ENCODE data around the gene ZFR2. TPM values are rescaled to one million over a fixed set of nuclear protein-coding genes. Genes with fewer than 3 reads are reported as not detected.

The ZFR2 gene
- total RNA-seq, result 1 to 10 TPM in 4 of 5 experiments, under 1 TPM in 1; 0.22 to 3.8 (median 1.4) TPM
- 1 to 10 TPM; 3.4 to 5.5 TPM for polyA plus RNA-seq
- total RNA-seq, result 1.7 reads per million, percentile 7 among the genes with 10 or more reads in this experiment

DNA sequence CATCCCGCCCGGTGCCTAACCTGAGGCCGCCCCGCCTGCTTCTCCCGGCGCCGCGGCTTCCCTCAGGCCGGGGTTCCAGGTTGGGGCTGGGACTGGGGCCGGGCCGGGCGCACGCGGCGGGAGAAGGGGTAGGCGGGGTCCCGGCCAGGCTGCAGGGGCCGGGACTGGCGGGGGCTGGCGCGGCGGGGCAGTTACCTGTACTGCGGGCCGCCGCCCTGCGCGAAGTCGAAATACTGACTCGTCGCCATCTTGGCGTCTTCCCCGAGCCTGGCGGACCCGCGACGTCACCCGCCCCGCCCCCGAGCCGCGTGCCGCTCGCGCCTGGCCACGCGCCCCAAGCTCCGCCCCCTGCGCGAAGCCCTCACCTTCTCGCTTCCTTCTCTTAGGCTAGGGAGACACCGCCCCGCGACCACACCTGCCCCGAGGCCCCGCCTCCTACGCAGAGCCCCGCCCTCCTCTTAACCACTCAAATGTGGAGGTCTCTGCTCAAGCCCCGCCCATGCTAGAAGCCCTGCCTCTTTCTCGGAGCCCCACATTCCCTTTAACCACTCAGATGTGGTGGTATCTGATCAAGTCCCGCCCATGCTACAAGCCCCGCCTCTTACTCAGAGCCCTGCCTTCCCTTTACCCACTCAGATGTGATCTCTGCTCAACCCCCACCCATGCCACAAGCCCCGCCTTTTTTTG, at the start of gene ZFR2:
Gene ZFR2 (minus strand): TSS at position 269 of the 687 bp plus-strand sequence. CDS start 21 bp downstream, at position 248.
- ChIA-PET CTCF (no interaction called here), POLR2A (no interaction called here)
- intact Hi-C loops (cut with micrococcal nuclease), result no loop called here
- Mint-ChIP-seq H3K9me3 (peaks cover 0 to 16% (median 5%) of the 10 kb centered on the region in 11 donors), H3K4me1 (peaks cover 3 to 17% (median 14%) of the 10 kb centered on the region in 7 donors), H3K27me3 (peaks cover 32 to 59% (median 39%) of the 10 kb centered on the region in 5 donors), H3K27ac (peak within 1 kb of the TSS in 2 of 9 donors; percentile 37 to 41), H3K4me3 (peak within 1 kb of the TSS; percentile 9 to 84 (median 57)), H3K36me3 (peaks cover 0 to 7% (median 0%) of the 10 kb centered on the region in 5 donors)
- ATAC-seq (no peak), DNase-seq (peak in 6 of 9 donors; percentile 18 to 30 (median 26))
- Histone ChIP-seq H3K27me3 (ENCODE audit: control insufficient read depth in 2 of 2, insufficient read depth in 2 of 2, low read length in 2 of 2) (peaks cover 0 to 7% of the 10 kb centered on the region in 2 donors), H3K4me1 (ENCODE audit: control insufficient read depth in 2 of 2, insufficient read depth in 2 of 2, low read length in 2 of 2) (peaks cover 0 to 6% of the 10 kb centered on the region in 2 donors), H3K27ac (ENCODE audit: low read depth, low read length) (no peak within 1 kb of the TSS), H3K9me3 (ENCODE audit: control insufficient read depth in 2 of 3, low read length in 3 of 3) (peaks cover 0 to 5% (median 0%) of the 10 kb centered on the region in 3 experiments), H3K4me3 (ENCODE audit: low read length) (no peak within 1 kb of the TSS), H3K36me3 (ENCODE audit: control insufficient read depth in 2 of 3, insufficient read depth in 3 of 3, low read length in 3 of 3) (no peaks in the 10 kb centered on the region)

DNA sequence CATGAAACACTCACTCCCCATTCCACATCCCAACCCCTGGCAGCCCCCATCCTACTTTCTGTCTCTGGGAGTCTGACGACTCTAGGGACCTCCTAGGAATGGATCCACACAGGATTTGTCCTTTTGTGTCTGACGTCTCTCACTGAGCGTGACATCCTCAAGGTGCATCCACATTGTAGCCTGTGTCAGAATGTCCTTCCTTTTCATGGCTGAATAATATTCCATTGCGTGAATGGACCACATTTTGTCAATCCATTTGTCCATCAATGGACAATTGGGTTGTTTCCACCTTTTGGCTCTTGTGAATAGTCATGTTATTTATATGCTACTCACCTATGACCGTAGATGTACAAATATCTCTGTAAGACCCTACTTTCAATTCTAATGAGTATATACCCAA, 47.2 kb upstream of the ZFR2 start:
- ChIA-PET POLR2A (no interaction called here), CTCF (no interaction called here)
- Histone ChIP-seq H3K27me3 (ENCODE audit: control insufficient read depth in 2 of 2, insufficient read depth in 2 of 2, low read length in 2 of 2) (peaks cover 0 to 3% of the 10 kb centered on the region in 2 donors), H3K36me3 (ENCODE audit: control insufficient read depth in 2 of 3, insufficient read depth in 3 of 3, low read length in 3 of 3) (no peaks in the 10 kb centered on the region), H3K9me3 (ENCODE audit: control insufficient read depth in 2 of 3, low read length in 3 of 3) (peaks cover 0 to 3% (median 0%) of the 10 kb centered on the region in 3 experiments), H3K4me1 (ENCODE audit: control insufficient read depth in 2 of 2, insufficient read depth in 2 of 2, low read length in 2 of 2) (no peaks in the 10 kb centered on the region), H3K27ac (ENCODE audit: low read depth, low read length) (no peak overlapping the region), H3K4me3 (ENCODE audit: low read length) (no peak overlapping the region)
- H3K27ac Mint-ChIP-seq, result no peak overlapping the region
- no peak overlapping the region for H3K4me3 Mint-ChIP-seq
- no peak for DNase-seq
- H3K4me1 Mint-ChIP-seq, result no peaks in the 10 kb centered on the region
- no peak for ATAC-seq
- intact Hi-C loops (cut with micrococcal nuclease), result no loop called here
- H3K27me3 Mint-ChIP-seq, result peaks cover 0 to 15% (median 0%) of the 10 kb centered on the region in 5 donors
- peaks cover 0 to 3% (median 0%) of the 10 kb centered on the region in 5 donors for H3K36me3 Mint-ChIP-seq
- H3K9me3 Mint-ChIP-seq, result peaks cover 0 to 9% (median 2%) of the 10 kb centered on the region in 11 donors

- peaks cover 0 to 17% (median 4%) of the 10 kb centered on the region in 11 donors for H3K9me3 Mint-ChIP-seq
- DNase-seq (no peak), ATAC-seq (no peak)
- Histone ChIP-seq H3K27me3 (ENCODE audit: control insufficient read depth in 2 of 2, insufficient read depth in 2 of 2, low read length in 2 of 2) (peaks cover 0 to 3% of the 10 kb centered on the region in 2 donors), H3K4me3 (ENCODE audit: low read length) (no peak overlapping the region), H3K9me3 (ENCODE audit: control insufficient read depth in 2 of 3, low read length in 3 of 3) (peaks cover 0 to 7% (median 0%) of the 10 kb centered on the region in 3 experiments), H3K36me3 (ENCODE audit: control insufficient read depth in 2 of 3, insufficient read depth in 3 of 3, low read length in 3 of 3) (no peaks in the 10 kb centered on the region), H3K4me1 (ENCODE audit: control insufficient read depth in 2 of 2, insufficient read depth in 2 of 2, low read length in 2 of 2) (no peaks in the 10 kb centered on the region), H3K27ac (ENCODE audit: low read depth, low read length) (no peak overlapping the region)
- peaks cover 0 to 3% (median 3%) of the 10 kb centered on the region in 5 donors for H3K36me3 Mint-ChIP-seq
- H3K27me3 Mint-ChIP-seq, result peaks cover 0 to 10% (median 0%) of the 10 kb centered on the region in 5 donors
- POLR2A ChIA-PET, result no interaction called here
- H3K4me1 Mint-ChIP-seq, result no peaks in the 10 kb centered on the region
- intact Hi-C loops (cut with micrococcal nuclease), result no loop called here
- no peak overlapping the region for H3K27ac Mint-ChIP-seq
- no peak overlapping the region for H3K4me3 Mint-ChIP-seq
- CTCF ChIA-PET, result no interaction called here
Observed at GRCh38 chr19:3914199-3914598, 45.4 kb upstream of the ZFR2 start.

DNA sequence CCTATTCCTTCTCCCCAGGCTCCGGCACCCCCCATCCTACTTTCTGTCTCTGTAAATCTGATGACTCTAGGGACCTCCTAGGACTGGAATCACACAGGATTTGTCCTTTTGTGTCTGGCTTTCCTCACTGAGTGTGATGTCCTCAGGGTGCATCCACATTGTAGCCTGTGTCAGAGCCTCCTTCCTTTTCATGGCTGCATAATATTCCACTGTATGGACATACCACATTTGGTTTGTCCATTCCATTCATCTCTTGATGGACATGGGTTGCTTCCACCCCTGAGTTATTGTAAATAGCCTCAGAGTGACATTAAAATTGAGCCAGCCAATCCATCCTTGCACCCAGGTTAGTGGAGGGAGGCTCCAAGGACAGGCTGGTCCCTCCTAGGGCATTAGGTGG, 41.3 kb upstream of the ZFR2 start:
- peaks cover 0 to 1% (median 0%) of the 10 kb centered on the region in 7 donors for H3K4me1 Mint-ChIP-seq
- CTCF ChIA-PET, result interaction anchor here (0.7 kb wide), 1 partner anchor 274 kb away, joined by 3 read pairs; no protein-coding TSS in a partner anchor
- no peak overlapping the region for H3K27ac ChIP-seq (ENCODE audit: low read depth, low read length)

GRCh38 chr19:3908266-3909054, 39.6 kb upstream of the ZFR2 start:
- Histone ChIP-seq H3K4me1 (ENCODE audit: control insufficient read depth in 2 of 2, insufficient read depth in 2 of 2, low read length in 2 of 2) (no peaks in the 10 kb centered on the region), H3K27me3 (ENCODE audit: control insufficient read depth in 2 of 2, insufficient read depth in 2 of 2, low read length in 2 of 2) (no peaks in the 10 kb centered on the region), H3K9me3 (ENCODE audit: control insufficient read depth in 2 of 3, low read length in 3 of 3) (peaks cover 0 to 7% (median 0%) of the 10 kb centered on the region in 3 experiments), H3K27ac (ENCODE audit: low read depth, low read length) (no peak overlapping the region), H3K36me3 (ENCODE audit: control insufficient read depth in 2 of 3, insufficient read depth in 3 of 3, low read length in 3 of 3) (no peaks in the 10 kb centered on the region), H3K4me3 (ENCODE audit: low read length) (no peak overlapping the region)
- intact Hi-C loops (cut with micrococcal nuclease), result no loop called here
- ChIA-PET POLR2A (no interaction called here), CTCF (no interaction called here)
- H3K36me3 Mint-ChIP-seq, result peaks cover 0 to 3% (median 0%) of the 10 kb centered on the region in 5 donors
- ATAC-seq, result no peak
- H3K9me3 Mint-ChIP-seq, result peaks cover 0 to 18% (median 4%) of the 10 kb centered on the region in 11 donors
- H3K27me3 Mint-ChIP-seq, result peaks cover 0 to 4% (median 0%) of the 10 kb centered on the region in 5 donors
- H3K4me3 Mint-ChIP-seq, result no peak overlapping the region
- DNase-seq, result no peak
- no peak overlapping the region for H3K27ac Mint-ChIP-seq
- H3K4me1 Mint-ChIP-seq, result peaks cover 0 to 1% (median 0%) of the 10 kb centered on the region in 7 donors

More for the DNA sequence above, 41.3 kb upstream of the ZFR2 start:
- H3K4me3 Mint-ChIP-seq, result no peak overlapping the region
- Histone ChIP-seq H3K9me3 (ENCODE audit: control insufficient read depth in 2 of 3, low read length in 3 of 3) (peaks cover 0 to 7% (median 0%) of the 10 kb centered on the region in 3 experiments), H3K27me3 (ENCODE audit: control insufficient read depth in 2 of 2, insufficient read depth in 2 of 2, low read length in 2 of 2) (no peaks in the 10 kb centered on the region), H3K4me1 (ENCODE audit: control insufficient read depth in 2 of 2, insufficient read depth in 2 of 2, low read length in 2 of 2) (no peaks in the 10 kb centered on the region), H3K4me3 (ENCODE audit: low read length) (no peak overlapping the region), H3K36me3 (ENCODE audit: control insufficient read depth in 2 of 3, insufficient read depth in 3 of 3, low read length in 3 of 3) (no peaks in the 10 kb centered on the region)
- POLR2A ChIA-PET, result no interaction called here
- H3K36me3 Mint-ChIP-seq, result peaks cover 0 to 3% (median 0%) of the 10 kb centered on the region in 5 donors
- peak overlapping the region in 1 of 9 donors; percentile 46 for H3K27ac Mint-ChIP-seq
- peaks cover 0 to 4% (median 0%) of the 10 kb centered on the region in 5 donors for H3K27me3 Mint-ChIP-seq
- intact Hi-C loops (cut with micrococcal nuclease), result no loop called here
- H3K9me3 Mint-ChIP-seq, result peaks cover 0 to 18% (median 4%) of the 10 kb centered on the region in 11 donors
- DNase-seq (no peak), ATAC-seq (no peak)

DNA sequence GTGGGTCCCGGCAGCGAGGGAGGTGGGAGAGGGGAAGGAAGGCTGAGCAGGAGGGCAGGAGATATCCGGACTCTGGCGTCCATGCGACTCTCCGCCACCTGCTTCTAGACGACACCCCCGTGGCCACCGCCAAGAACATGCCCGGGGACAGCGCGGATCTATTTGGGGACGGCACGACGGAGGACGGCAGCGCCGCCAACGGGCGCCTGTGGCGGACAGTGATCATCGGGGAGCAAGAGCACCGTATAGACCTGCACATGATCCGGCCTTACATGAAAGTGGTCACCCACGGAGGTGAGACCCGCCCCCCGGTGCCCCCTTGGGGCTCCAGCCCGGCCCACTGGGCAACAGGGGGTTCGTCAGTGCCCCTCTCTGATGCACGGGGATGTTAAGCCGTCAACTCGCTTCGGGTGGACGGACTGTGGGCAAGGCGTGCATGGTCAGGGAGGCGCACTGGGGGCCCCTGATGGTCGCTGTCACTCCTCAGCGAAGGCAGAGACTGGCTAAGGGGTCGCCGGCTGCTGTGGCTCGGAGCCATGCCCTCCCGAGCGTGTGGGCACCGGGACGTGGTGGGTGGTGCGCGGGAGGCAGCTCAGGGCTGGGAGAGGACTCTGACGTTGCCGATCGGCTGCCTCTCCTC, 38.9 kb upstream of the ZFR2 start:
- peaks cover 0 to 4% (median 0%) of the 10 kb centered on the region in 5 donors for H3K27me3 Mint-ChIP-seq
- peaks cover 0 to 1% (median 0%) of the 10 kb centered on the region in 7 donors for H3K4me1 Mint-ChIP-seq
- no peaks in the 10 kb centered on the region for H3K36me3 ChIP-seq (ENCODE audit: control insufficient read depth in 2 of 3, insufficient read depth in 3 of 3, low read length in 3 of 3)
- ChIA-PET POLR2A (interaction anchor here (0.6 kb wide), 1 partner anchor 332 kb away, joined by 4 read pairs; no protein-coding TSS in a partner anchor), CTCF (no interaction called here)
- no peak overlapping the region for H3K27ac Mint-ChIP-seq
- no peak for DNase-seq
- H3K27ac ChIP-seq (ENCODE audit: low read depth, low read length), result no peak overlapping the region
- H3K4me3 ChIP-seq (ENCODE audit: low read length), result no peak overlapping the region
- H3K27me3 ChIP-seq (ENCODE audit: control insufficient read depth in 2 of 2, insufficient read depth in 2 of 2, low read length in 2 of 2), result no peaks in the 10 kb centered on the region
- no peaks in the 10 kb centered on the region for H3K4me1 ChIP-seq (ENCODE audit: control insufficient read depth in 2 of 2, insufficient read depth in 2 of 2, low read length in 2 of 2)
- intact Hi-C loops (cut with micrococcal nuclease), result no loop called here
- no peak for ATAC-seq
- no peak overlapping the region for H3K4me3 Mint-ChIP-seq
- peaks cover 0 to 18% (median 4%) of the 10 kb centered on the region in 11 donors for H3K9me3 Mint-ChIP-seq
- peaks cover 0 to 7% (median 0%) of the 10 kb centered on the region in 3 experiments for H3K9me3 ChIP-seq (ENCODE audit: control insufficient read depth in 2 of 3, low read length in 3 of 3)
- peaks cover 0 to 3% (median 0%) of the 10 kb centered on the region in 5 donors for H3K36me3 Mint-ChIP-seq
